ENCODE data around the gene CHKA.

DNA sequence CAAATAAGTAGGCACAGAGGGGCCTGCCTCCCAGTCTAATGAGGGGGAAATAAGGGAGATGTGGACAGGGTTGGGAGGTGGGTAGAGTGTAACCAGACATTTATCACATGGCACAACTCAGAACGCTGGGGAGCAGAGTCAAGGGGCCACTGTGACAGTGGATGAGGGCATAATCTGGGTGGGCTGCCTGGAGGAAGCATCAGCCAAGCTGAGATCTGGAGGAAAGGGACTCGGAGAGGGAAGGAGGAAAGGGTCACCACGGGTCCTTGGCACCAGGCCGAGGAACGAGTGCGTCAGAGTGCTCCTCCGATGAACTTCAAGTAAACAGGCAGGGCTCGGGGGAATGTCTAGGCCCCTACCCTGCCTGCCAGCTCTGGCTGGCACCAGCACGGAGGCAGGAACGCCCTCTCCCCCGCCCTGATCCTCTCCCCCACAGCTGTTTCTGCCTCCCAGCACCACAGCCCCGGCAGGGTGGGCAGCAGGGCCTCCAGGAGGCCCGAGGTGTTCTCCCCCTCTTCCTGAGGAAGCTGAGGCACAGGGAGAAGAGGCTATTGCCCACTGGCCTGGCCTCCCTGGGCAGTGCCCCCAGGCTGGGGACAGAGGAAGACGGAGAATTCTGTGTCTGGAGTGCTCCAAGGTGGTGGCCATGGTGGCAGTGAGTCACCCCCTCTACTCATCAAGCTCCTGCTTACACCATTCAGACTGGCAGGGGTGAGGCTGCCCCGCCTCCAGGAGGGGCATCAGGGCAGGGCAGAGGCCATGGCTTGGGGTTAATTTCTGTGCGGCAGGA, 106.8 kb downstream of the CHKA start:
- TF ChIP-seq, protein P1, sequence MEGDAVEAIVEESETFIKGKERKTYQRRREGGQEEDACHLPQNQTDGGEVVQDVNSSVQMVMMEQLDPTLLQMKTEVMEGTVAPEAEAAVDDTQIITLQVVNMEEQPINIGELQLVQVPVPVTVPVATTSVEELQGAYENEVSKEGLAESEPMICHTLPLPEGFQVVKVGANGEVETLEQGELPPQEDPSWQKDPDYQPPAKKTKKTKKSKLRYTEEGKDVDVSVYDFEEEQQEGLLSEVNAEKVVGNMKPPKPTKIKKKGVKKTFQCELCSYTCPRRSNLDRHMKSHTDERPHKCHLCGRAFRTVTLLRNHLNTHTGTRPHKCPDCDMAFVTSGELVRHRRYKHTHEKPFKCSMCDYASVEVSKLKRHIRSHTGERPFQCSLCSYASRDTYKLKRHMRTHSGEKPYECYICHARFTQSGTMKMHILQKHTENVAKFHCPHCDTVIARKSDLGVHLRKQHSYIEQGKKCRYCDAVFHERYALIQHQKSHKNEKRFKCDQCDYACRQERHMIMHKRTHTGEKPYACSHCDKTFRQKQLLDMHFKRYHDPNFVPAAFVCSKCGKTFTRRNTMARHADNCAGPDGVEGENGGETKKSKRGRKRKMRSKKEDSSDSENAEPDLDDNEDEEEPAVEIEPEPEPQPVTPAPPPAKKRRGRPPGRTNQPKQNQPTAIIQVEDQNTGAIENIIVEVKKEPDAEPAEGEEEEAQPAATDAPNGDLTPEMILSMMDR (IDR thresholded peaks at IDR 0.05; ENCODE audit: extremely low read depth in 1 of 2, insufficient read depth in 1 of 2, low read depth in 1 of 2, low read length in 2 of 2): no peak
- TF ChIP-seq GATA2 (IDR thresholded peaks at IDR 0.05; ENCODE audit: insufficient read depth, insufficient read length, low read depth, low read length) (no peak), POLR2A (IDR thresholded peaks at IDR 0.05; ENCODE audit: low read depth, low read length) (no peak), EZH2 (IDR thresholded peaks at IDR 0.05; ENCODE audit: borderline replicate concordance, low read depth, low read length, severe bottlenecking) (no peak)

Data from endothelial cell of umbilical vein (primary cell).